Right ventricle myocardium inferior (tissue), 1 donor: ENCODE measurements around the gene IMPDH1. TPM values are rescaled to one million over a fixed set of nuclear protein-coding genes. Genes with fewer than 3 reads are reported as not detected.

ENCODE experiments used
- ATAC-seq: fragments of 200-7000 bp; cut with Tn5 transposase; one replicate; pipeline ENCODE4 v1.9.1; 2020; ENCODE audit warnings: mild to moderate bottlenecking, moderate library complexity
- DNase-seq: peaks from one replicate; pipeline ENCODE4 v3.0.0; 2021; ENCODE audit errors: missing footprints
- intact Hi-C: fragments of 100-400 bp; cut with DNase I; formaldehyde crosslinking; loops from one replicate; pipeline ENCODE4 v1.11.0; 2022
- total RNA-seq: library from RNA; stranded (reverse); fragmentation: NEBNext Ultra II Directional; extraction: Animal tissue kit (Norgen Biotek cat#: 25700); gene quantifications from one replicate; pipeline ENCODE4 v1.2.1, GENCODE V29; 2021
- donor health status: DM: no; HTN: yes; CAD: no; lungs with severe emphysema.

Gene IMPDH1
- total RNA-seq, 1 donor from 2014 or later = 25.5 TPM

DNA sequence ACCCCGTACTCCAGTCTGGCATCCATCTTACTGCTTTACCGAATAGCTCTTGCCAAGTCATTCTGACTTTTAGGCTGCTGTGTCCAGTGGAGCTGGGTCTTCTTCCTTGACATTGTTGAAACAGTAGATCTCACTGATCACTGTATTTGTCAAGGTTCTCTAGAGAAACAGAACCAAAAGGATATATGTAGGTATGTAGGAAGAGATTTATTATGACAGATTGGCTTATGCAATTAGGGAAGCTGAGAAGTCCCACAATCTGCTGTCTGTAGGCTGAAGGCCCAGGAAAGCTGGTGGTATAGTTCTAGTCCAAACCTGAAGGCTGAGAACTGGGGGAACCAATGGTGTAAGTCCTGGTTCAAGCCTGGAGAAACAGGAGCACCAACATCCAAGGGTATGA is 36.2 kb downstream of the IMPDH1 start:
- ATAC-seq = no peak
- intact Hi-C loops = no loop called here
- no peak for DNase-seq

DNA sequence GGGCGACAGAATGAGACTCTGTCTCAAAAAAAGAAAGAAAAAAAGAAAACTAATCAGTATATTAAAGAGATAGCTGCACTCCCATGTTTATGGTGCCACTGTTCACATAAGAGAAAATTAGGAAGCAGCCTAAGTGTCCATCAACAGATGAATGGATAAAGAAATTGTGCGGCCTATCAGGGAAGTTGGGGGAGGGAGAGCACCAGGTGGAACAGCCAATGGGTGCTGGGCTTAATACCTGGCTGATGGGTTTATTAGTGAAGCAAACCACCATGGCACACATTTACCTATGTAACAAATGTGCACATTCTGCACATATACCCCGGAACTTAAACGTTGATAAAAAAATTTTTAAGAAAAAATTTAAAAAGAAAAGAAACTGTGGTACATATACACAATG is 39.3 kb downstream of the IMPDH1 start:
- DNase-seq = no peak
- no peak for ATAC-seq
- intact Hi-C loops = no loop called here

DNA sequence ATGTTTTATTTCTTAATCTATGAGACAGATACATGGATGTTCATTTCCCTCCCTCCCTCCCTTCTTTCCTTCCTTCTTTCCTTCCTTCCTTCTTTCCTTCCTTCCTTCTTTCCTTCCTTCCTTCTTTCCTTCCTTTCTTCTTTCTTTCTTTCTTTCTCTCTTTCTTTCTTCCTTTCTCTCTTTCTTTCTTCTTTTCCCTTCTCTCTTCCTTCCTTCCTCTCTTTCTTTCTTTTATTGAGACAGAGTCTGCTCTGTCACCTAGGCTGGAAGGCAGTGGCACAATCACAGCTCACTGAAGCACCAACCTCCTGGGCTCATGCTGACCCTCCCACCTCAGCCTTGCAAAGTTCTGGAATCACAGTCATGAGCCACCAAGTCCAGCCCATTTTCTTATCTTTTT is 42.8 kb downstream of the IMPDH1 start:
- ATAC-seq (no peak), DNase-seq (no peak)

DNA sequence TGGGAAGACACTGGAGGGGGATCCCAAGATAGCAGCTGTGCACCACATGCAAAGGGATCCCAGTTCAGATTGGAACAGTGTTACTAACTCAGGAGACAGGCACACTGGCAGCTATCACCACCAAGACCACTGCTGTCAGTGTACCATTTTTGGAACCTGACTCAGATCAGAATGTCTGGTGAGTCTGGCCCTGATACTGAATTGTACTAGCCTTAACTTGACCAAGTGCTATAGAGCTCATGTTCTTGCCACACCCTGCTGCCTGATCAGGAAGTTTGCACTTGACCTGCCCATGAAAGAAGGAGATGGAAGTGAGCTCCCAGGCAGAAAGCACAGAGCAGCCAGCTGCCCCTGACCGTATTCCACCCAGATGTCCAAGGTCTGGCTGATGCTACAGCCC is 43.5 kb downstream of the IMPDH1 start:
- ATAC-seq (no peak), DNase-seq (no peak)
- intact Hi-C loops = no loop called here

More for the DNA sequence above, 42.8 kb downstream of the IMPDH1 start:
- intact Hi-C loops = no loop called here

DNA sequence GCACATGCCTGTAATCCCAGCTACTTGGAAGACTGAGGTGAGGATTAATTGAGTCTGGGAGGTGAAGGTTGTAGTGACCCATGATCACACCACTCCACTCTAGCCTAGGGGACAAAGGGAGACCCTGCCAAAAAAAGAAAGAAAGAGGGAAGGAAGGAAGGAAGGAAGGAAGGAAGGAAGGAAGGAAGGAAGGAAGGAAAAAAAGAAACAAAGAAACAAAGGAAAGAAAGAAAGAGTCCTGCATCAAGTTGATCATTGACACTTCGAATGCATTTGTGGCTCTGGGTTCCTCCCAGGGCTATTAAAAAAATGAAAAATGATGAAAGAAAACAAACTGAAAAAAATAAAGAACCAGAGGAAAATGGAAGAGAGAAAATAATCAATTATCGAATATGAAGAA is 44.4 kb downstream of the IMPDH1 start:
- DNase-seq (no peak), ATAC-seq (no peak)
- intact Hi-C loops = no loop called here

DNA sequence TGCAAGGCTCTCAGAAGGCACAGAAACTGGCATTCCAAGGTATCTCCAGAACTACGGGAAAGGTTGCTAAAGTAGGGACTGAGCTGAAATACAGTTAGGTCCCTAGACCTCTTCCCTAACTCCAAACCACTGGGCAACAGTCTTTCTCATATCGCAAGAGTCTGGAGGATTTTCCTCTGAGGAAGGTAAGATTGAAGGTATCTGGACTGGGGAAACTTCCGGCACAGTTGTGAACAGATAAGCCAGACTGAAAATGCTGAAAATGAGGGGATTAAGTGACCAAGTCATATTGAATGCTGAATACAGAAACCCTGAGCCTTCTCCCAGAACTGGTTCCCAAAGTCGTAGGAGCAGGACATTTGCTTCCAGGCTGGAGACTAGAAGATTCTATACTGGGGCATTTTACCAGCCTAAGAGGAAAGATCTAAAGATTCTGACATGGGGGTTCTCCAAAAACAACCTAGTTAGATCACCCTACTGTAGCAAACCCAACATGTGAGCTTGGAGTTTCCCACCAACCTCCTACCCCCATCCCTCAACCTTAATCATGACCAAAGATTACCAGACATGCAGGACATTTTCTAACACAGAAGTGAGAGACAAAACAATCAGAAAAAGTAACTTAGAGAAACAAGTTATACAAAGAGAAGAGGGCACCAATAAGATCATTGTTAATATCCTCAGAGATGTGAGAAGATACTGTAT is 45.5 kb downstream of the IMPDH1 start:
- intact Hi-C loops = no loop called here

DNA sequence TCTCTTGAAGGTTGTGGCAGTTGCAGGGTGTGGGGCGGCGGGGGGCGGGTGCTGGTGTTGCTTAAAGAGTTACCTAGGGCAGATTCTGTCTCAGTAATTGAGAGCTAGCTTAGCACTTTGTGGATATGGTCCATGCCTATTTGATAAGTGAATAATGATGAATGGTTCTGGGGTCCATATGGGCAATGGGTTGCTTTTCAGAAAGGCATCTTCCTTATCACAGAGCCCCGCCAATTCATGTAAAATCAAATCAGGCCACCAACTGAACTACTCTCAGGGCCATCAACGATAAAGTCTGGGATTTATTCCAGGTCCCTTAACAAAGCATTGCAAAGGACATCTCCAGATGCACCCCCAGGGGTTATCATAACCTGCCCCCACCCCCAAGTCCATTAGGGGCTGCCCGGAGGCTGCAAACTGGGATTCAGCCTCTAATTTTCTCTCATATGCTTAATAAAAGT is 46.5 kb downstream of the IMPDH1 start:
- intact Hi-C loops = no loop called here
- ATAC-seq (no peak), DNase-seq (no peak)

More for the DNA sequence above, 45.5 kb downstream of the IMPDH1 start:
- ATAC-seq = no peak
- DNase-seq = no peak

DNA sequence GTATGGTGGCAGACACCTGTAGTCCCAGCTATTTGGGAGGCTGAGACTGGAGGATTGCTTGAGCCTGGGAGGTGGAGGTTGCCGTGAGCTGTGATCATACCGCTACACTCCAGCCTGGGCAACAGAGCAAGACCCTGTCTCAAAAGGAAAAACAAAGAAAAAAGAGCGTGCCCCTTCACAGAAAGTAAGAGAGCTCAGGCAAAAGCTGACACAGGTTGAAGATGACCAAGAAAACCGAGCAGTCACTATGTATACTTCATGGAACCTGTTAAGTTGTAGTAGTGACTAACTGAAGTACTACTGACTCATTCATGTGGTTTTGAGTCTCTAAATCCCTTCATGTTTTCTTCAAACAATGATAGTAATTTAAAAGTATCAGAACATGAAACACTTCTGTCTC is 47.1 kb downstream of the IMPDH1 start:
- intact Hi-C loops = no loop called here
- ATAC-seq (no peak), DNase-seq (no peak)

DNA sequence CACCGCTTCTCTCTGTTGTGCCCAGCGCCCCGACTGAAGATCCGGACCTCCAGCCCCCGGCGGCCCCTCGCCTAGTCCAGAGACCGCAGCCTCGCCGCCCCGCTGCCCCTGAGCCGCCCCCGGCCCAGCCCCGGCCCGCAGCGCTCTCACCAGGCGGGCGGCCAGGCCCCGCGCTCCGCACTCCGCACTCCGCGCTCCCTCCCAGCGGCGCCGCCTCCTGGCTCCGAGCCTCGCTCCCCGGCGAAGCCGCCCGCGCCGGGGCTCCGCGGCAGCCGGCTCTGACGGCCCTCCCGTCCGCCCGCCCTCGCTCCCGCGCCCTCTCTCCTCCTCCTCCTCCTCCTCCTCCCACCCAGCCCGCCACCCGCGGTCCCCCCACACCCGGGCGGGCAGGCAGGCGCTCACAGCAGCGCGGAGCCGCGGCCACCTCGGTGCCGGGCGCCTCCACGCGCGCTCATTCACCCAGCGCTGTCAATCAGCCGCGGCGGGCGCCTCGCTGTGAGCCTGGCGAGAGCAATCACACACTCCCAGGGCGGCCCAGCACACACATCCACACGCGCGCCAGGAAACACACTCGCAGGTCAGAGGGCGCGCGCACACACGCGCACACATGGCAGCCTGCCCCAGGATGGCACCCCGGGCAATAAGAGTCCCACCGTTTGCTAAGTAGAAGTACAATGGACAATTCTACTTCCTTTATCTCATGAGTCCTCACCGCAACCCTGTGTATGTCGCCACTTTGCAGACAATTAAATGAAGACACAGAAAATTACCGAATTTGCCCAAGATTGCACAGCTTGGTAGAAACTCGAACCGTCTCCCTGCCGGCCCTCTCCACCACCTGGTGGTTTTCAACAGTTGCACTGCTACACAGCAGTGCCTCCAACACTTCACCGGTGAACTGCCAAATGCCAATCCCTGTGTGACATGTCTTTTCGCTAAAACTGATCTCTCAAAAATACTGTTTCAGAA is 48.1 kb downstream of the IMPDH1 start, which contains the start of gene PRRT4:
Gene PRRT4, minus strand, starts transcription at position 280 of the 969 bp plus-strand sequence.
- DNase-seq (peak; percentile 79), ATAC-seq (peak; percentile 73)
- intact Hi-C loops = no loop called here

DNA sequence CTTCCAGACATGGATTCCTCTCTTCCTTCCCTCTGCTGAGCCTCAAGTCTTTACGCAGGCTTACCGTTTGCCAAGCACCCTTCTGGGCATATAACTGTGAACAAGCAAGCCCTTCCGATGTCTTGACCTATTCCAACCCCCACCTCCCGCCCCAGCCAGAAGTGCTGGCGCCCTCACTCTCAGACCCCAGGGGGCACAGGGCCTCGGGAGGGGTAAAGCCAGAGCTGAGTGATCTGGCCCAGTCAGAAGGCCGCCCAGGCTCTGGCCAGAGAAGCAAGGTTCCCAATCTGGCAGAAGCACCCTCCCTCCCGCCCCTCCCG is 49.5 kb downstream of the IMPDH1 start:
- DNase-seq (no peak), ATAC-seq (no peak)
- intact Hi-C loops = no loop called here

DNA sequence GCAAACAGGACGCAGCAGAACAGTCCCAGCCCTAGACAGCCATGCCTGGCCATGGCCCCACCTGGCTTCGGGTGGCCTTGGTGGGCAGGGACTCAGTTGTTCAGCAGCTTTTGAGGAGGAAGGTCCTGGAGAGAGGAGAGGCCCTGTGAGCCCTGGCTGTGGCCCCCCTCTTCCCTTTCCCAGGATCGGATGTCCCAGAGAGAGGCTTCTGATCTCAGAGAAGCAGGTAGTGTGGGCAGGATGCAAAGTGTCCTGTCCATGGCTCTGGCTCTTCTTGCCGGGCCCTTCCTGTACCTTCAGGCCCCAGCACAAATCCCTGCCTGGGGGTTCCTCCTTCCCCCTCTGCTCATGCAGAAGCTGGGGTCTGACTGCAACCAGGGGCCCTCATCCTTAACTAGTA is 49.8 kb downstream of the IMPDH1 start:
- intact Hi-C loops = no loop called here
- ATAC-seq (no peak), DNase-seq (no peak)

DNA sequence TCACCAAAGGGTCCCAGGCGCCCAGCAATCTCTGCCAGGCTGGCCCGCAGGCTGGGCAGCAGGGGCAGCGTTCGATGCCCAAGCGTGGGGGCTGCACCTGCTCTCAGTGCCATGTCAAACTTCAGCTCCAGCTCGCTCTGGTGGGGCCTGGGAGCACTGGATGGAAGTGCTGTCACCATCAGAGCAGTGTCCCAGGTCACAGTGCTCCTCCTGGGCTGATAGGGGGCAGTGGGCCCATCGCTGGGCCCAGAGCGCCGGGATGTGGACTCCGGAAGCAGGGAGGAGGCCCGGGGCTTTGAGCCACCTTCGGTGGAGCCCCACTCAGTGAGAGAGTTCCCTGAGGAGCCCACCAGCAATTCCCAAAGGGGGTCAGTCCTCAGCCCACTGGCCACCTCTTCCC is 50.4 kb downstream of the IMPDH1 start:
- intact Hi-C loops = no loop called here
- no peak for ATAC-seq
- no peak for DNase-seq

DNA sequence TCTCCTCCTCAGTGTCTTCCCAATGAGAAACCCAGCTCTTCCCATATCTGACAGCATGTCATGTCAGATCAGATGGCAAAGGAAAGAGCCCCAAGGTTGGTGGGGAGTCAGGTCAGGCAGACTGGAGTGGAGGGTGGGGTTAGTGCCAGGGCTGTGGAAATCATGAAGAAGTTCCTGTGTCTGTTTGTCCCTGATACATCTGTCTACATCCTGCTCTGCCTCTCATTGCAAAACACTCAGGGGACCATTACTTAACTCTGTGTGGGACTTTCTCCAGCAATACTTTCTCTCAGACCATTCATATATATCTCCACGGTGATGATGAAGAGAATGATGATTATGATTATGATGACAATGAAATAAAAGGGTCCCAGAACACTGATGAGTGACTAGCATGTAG is 51.5 kb downstream of the IMPDH1 start:
- intact Hi-C loops = no loop called here
- DNase-seq (no peak), ATAC-seq (no peak)

DNA sequence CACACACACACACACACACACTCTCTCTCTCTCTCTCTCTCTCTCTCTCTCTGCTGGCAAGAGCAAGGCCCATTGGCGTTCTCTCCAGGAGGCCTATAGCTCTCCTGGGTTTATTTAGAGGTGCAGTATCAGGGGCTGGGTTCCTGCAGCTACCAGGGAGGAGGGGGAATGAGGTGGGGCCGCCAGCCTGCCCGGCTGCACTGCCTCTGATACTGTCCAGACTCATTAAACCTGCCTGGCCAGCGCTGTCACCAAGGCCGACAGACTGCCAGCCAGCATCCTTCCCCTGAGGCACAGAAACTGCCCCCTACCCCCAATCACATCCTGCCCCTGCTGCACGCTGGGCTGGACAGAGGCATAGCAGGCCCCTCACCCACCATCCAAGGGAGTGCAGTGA is 52.6 kb downstream of the IMPDH1 start:
- ATAC-seq = peak; percentile 65
- no peak for DNase-seq
- intact Hi-C loops = no loop called here

DNA sequence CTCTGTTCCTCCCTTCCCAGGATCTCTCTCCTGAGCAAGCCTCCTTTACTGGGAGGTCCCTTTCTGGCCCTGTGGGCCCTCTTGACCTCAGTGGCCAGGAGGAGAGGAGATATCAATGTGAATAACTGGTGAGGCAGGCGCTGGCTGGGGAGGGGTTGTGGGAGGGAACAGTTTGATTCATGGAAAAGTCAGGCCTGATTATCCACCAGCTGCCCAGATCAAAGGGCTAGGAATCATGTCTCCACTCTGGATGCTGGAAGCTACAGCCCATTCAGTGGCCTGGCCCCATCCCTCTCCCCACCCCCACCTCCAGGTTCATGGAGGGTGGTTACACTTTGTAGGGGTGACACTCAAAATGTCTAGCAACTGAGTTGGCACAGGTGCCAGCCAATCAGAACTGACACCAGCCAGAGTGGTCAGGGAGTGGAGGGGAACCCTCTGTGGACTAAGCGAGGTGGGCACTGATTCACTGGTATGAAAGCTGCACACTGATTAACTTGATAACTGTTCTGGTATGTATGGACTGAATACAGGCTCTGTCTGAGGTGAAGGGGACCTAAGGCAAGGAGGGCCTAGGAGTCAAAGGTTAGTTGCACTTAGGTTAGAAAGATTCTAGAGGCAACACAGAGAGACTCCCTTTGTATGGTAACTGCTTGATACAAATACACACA is 53.1 kb downstream of the IMPDH1 start:
- DNase-seq (no peak), ATAC-seq (no peak)
- intact Hi-C loops = no loop called here

DNA sequence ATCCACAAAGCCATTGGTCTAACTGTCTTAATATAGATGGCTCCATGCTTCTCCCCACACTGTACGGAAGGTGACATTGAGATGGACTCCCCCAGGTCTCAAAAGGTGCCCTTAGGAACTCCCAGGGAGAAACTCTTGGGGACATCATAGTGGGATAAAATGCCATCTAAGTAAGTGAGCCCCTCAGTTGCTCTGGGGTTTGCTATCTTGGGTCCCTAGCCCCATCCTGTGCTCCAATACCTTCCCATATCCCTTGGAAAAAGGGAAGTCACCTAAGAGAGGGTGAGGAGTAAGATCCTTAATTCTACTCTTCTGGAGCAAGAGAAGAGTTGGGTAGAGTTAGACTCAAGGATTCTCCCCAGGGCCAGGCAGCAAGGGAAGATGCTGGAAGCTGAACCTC is 56.2 kb downstream of the IMPDH1 start:
- ATAC-seq (no peak), DNase-seq (no peak)
- intact Hi-C loops = no loop called here

DNA sequence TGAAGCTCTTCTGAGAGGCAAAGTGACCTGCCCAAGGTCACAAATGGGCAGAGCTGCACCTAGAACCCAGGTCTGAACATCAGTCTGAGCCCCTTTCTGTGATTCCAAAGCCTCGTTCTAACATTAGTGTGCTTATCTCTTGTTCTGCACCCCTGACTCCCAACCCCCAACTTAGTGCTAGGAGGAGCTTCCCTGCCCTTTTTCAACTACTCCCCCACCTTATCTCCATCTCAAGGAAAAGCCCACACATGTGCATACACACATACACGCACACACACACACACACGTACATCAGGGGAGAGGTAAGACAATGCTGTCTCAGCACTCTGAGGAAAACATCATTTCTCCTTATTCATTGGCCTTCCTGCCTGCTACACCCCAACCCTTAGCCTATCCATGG is 56.6 kb downstream of the IMPDH1 start:
- no peak for ATAC-seq
- intact Hi-C loops = no loop called here
- DNase-seq = no peak

DNA sequence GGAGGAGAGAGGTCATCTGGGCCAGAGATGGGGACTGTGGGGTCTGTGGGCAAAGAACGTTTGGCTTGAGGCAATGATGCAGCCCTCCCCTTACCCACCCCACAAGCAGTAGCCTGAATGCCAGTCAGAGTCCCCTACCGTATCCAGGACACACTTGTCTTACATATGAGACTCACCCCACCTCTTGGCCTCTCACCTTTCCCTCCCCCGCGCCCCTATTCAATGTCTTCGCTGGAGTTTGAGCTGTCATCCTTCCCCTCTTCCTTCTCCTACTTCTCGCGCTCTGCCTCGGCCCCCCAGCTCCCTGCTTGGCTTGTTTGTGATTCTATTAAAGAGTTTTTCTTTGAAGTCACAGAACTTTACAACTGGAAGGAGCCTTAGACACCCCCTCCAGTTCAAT is 57.1 kb downstream of the IMPDH1 start:
- ATAC-seq (no peak), DNase-seq (no peak)
- intact Hi-C loops = loop anchor here (1.0 kb wide), 1 partner anchor 35 kb away; no protein-coding TSS in a partner anchor

DNA sequence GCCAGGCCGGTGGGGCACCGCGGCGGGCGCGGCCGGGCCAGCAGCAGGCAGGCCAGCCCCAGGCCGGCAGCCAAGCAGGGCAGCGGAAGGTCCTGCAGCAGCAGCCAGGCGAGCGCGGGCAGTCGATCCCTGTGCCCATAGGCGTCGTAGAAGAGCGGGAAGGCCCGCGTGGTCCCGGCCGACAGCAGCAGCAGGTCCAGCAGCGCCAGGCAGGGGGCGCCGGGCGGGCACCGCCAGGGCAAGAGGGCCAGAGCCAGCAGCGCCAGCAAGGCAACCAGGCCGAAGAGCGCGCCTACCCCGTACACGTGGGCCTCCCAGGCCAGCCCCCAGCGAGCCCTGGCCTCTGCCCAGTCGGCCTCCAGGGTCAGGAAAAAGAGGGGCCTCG is 57.6 kb downstream of the IMPDH1 start:
- intact Hi-C loops = loop anchor here (1.0 kb wide), 1 partner anchor 35 kb away; no protein-coding TSS in a partner anchor
- peak; percentile 79 for DNase-seq
- ATAC-seq = peak; percentile 36
